HG02759 (cell line): Measurements from ENCODE around the gene ZIC1.

Experiments used
- ATAC-seq: cut with Tn5 transposase; IDR thresholded peaks from one replicate; pipeline ENCODE4 v1.9.1; 2021; ENCODE audit warnings: mild to moderate bottlenecking, moderate library complexity; ENCODE audit not compliant: unreplicated experiment

ZIC1 gene

DNA sequence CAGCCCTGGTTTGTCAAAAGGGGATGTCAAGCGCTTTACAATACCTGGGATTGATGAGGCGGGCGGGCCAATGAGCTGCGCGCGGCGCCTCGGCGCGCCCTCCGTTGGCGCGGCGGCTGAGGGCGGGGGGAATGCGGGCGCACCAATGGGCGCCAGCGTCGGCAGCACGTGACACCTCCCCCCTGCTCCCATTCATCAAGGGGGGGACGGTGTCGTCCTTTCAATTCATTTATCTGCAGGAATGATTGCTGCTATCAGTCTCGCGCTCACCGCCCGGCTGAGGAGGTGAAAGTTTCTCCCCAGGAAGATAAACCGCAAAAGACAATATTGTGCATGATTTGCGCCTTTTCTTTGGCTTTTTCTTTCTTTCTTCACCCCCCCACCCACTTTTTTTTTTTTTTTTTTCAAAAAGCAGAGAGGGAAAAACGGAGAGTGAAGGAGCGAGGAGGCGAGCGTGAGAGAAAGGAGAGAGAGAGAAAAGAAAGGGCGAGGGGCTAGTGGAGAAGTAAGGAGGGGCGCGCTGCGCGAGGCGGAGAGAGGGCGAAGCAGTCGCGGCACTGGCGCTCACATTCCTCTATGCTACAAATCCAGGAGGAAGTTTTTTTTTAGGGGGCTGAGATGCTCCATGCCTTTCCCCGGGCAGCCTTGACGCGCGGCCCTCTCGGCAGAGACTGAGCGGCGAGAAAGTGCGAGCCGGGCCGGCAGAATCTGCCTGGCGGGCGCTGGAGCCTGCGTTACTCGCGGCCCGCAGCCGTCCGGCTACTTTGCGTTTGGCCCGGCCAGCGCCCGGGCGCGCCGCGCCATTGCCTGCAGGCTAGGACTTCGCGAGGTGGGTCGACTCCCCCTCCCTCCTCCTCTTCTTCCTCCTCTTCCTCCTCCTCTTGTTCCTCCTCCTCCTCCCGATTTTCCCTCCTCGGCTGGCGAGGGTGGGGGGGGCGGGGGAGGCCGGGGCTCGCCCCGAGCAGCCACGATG, at the start of gene ZIC1:
ZIC1 (plus strand) TSS at position 223 of the 973 bp plus-strand sequence; CDS start at position 971, 748 bp downstream.
- ATAC-seq, result no peak

DNA sequence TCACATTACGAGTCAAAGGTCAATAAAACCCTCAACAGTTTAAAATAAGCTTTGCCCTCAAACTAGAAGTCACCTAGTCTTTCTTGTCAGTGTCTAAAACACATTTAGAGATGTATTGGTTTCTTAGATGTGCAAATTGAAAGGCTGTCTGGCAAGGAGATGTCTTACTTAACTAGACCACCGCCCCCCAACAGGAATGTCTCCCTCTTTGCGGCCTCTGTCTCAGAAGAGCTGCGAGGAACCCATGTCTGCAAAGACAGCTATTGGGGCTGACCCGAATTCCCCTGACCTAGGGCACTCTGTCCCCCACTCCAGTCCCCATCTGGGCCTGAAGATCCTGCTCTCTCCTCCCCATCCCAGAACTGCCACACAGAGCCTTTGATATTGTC, 49.1 kb upstream of the ZIC1 start:
- ATAC-seq, result no peak

DNA sequence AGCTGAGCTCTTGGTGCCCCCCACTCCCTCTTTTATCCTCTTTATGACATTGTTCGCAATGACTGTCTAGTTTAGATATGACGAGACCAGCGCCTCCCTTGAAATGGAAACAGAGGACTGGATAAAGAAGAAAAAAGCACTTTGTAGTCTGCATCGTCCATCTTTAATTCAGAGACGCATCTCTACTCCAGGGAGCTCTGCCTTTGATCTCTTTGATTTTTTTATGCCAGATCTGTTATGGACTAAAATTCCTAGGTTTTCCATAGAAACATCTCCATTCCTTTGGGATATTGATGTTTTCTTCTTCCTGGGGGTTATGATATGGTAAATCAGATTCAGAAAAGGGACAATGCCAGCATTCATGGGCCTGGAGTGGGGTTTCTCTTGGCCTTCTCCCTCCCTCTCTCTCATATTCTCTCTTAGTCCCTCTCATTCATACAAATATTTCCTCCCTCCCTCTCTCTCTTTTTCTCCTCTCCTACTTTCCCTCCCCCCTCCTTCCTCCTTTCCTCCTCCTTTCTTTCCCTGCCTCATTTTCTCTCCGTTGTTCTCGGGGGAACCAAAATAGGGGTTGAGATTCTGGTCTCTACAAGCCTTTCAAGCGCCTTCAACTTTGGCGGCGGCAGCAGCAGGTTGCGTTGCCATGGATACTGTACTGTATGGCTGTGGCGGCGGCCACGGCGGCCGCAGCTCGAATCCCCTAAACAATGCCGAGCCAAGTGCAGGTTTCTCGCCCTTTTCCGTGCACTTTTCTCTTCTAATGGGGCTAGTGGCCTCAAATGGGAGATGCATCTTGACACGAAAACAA, 48.3 kb upstream of the ZIC1 start:
- ATAC-seq, result no peak

DNA sequence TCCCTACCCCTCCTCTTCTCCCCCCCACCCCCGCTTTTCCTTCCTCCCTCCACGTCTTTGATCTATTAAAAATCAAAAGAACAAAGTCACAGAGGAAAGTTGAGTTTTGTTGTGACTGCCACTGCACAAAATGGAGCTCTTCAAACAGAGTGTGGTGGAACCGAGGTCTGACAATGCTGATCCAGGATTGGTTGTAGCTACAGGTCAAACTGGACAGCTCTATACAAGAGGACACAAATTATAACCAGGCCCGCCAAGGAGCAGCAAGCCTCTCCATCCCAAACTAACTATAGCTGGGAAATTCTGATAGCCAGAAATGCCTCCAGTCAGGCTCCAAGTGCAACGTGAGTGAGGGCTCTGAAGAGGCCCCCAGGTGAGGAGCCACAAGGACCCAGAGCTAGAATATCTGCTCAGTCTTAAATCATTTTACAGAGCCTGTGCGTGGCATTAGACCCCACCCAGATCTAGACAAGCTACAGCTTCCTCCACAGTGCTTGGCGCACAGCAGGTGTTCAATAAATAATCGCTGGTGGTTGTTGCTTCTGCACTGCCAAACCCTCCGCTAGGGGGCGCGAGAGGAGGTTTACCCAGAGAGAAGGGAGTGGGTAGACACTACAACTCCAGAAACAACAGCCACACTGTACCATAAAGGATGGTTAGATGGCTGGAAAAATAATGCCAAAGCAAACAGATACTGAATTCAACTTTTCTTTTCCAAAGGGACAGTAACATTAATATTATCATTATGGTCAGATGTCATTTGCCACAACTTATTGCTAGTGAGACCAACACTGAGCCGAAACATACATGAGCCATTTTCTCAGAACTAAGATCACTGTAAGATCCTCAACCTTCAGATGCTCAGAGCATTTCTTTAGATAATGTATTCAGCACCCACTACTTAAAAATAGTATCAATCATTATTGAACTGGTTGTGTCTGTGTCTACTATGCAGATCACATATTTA, 47.4 kb upstream of the ZIC1 start:
- ATAC-seq, result peak; percentile 84

DNA sequence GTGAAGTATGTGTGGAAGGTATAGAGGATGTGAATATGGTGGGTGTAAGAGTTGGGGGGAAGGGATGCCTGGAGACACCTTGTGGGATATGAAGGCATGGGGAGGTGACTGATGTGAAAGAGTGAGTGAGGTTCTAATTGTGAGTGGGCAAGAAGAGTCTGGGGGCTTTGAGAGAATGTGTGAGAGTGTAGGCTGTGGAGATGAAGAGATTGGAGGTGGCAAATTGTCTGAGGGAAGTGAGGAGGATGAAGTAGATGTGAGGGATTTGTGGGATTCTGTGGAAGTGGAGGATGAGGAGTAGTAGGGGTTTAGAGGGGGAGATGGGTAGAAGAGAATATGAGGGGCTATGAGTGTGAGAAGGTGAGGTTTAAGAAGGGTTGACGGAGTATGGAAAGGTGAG, 44.4 kb upstream of the ZIC1 start:
- no peak for ATAC-seq

DNA sequence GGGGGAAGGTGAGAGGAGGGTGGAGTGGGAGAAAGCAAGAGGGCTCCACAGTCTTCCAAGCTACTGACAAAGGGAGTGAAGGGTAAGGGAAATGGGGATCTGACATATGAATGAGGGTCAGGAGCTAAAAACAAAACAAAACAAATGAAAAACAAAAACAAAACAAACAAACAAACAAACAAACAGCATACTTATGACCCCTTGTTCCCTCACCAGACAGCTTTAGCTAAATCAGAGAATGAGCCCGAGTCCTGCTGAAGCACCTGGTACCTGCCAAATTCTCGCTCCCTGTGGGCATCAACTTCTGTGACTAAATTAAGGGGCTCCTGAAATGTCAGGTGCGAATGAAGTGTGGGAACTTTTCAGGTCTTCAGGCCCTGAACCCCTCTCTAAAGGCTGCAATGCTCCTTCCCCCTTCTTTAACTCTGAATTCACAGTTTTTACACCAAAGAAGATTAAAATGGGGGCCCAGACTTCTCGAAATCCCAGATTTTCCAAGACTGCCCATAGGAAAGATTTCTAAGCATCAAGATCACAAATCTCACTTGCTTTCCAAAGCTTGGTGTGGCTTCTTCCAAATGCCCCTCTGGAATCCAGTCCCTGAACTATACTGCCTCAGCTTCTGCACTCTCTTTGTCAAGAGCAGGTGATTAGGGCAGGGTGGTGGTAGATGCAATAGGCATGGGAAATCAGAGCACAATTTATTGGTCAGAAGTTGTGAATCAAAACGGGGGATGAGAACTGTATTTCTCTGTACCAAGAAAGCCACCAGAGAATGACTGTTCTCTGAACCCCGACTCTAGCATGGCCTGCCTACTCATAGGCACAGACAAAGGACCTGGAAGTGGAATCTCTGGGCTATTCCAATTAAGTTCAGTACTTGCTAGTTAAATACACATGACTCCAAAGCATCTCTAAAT, 43.7 kb upstream of the ZIC1 start:
- ATAC-seq, result no peak

DNA sequence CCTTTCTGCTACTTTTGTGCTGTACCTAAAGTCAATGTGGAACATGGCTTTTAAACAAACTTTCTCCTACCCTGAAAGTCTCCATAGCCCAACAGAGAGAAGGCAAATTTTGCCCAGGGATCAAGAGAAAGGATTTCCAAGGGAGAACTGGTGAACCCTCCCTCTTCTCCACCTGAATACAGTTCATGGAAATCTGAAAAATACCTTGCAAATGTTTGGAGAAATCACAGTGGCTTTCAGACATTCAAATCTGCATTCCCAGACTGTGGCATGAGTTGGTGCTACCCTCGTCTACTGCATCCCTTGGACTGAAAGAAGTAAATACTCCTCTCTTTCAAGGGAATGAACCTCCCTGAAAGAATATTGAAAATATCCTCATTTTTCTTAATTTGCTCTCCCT, 41.5 kb upstream of the ZIC1 start:
- ATAC-seq, result no peak

DNA sequence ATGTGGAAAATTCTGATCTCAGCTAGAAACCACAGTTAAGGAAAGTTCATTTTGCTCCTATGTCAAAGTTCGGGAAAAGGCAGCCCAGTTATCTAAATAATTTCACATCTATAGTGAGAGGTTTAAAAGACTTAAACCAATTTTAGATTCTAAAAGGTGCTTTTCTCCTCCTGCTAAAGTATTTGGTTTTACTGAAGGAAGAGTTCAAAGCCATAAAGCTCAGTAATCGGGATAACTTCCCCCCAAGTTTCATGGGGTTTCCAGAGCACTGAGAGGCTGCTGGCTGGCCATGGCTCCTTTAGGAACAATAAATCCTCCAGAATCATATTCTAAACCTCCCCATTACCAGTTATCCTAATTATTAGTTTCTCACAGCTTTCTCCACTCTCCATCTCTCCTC, 41.0 kb upstream of the ZIC1 start:
- ATAC-seq, result no peak

DNA sequence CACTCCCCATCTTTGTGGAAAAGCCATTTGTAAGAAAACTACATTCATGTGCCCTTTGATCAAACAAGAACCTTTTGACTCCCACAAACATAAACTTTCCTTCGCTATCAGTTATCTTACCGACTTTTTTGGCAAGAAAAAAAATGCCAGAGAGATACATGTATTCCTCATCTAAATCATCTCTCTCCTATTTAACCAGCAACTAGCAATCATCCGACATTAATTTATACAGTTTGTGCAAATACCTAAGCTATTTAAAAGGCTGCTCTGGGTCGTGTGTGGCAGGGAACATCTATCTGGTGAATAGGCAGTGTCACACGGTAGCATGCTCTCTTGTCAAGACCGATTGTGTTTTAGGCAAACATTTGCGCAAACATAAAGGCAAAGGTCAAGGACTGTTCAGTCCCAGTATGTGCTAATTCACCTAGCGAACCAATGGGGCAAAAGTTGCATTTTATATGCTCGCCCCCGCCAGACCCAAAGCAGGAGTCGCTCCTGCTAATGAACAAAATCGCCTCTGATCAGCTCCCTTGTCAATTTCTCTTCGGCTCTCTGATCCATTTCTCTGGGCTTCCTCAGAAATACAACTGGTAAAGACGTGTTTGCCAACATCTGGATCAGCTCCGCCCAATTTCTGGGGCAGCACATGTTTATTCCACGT, 40.5 kb upstream of the ZIC1 start:
- no peak for ATAC-seq

DNA sequence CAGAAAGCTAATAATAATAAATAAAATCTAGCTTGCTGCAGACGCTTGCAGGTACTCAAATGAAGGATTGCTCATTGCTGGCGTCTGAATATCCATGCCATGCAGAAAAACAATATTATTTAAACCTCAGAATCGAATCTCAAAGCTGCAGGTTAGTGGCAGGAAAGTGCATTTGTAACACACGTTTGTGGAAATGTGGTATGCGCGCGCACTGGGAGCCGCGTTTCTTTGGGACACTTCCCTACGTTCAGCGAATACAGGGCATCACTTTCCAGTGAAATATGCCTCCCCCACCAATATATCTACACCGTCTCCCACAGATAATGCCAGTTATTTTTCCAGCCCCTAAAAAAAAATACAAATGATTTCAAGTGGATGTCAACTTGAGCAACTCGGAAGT, 39.9 kb upstream of the ZIC1 start:
- no peak for ATAC-seq

DNA sequence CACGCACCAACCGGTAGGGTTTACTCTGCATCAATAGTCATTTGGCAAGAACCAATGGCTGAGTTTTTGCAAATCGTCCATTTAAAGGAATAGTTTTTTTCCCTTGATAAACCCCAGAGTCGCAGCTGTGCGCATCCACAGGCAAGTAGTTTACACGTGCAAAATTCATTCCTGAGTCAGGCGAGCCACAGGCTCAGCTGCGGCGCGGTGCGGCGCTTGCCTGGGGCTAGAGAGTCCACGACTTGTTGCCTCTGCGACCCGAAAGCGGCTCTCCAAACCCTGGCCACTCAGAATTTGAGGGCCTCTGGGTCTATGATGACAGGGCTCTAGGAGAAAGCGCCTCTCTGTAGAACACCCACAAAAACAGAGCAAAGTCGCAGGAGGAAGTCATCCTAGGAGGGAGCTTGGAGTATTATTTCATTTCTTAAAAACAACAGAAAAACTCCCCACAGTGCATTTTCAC, 39.5 kb upstream of the ZIC1 start:
- ATAC-seq, result no peak

DNA sequence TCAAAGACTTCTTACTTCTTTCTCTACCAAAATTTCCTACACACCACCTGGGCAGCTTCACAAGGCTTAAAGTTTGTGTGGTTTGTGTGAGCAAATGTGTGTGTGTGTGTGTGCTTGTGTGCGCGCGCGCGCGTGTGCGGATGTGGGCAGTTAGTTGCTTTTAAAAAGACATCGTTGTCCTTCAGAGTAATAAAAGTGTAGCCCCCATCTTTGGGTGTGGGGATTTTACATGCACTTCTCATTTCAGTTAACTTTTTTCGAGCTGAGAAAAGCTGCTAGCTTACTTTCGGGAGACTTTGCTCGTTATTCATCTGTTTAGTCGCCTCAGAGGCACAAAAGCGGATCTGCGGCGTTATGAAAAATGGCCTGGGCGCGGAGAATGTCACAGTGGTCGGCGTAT, 38.8 kb upstream of the ZIC1 start:
- ATAC-seq, result no peak

DNA sequence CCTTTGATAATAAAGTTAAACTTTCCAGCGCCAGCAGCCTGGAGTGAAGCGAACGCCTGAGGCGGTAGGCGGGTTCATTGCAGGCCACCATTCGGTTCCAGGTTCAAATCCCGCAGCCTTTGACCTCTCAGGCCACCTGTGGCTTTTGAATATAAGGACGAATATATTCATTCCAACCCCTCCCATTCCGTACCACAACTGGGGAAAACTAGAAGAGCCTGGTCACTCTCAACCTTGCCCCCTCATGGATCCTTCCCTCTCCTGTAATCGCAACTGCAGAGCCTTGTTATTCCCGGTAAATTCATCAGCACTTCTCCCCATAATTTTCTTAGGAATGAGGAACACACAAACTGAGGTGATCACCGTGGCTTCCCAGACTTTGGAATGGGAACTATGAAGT, 38.0 kb upstream of the ZIC1 start:
- ATAC-seq, result no peak

DNA sequence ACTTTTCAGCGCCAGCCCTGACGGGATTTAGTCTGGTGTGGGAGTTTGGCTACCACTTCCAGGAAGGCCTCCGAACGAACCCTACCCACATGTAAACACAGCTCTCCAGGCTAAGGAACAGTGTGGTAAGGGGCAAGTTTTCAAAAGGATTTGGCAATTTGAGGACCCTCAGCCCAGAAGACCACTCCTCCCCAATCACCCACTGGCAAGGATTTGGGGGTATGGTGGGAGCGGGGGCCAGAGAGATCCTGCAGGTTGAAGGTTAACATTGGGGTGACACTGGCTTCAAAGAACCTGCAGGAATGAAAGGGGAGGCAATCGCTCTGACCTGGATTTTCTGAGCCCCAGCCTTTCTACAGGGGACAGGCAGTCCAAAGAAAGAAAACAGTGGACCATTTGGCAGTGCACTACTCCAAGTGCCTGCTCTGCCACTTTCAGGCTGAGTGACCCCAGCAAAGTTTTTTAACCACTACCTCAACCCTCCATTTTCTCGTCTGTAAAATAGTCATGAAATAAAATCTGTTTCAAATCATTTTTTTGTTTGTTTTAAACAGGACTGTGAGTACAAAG, 37.3 kb upstream of the ZIC1 start:
- ATAC-seq, result no peak

DNA sequence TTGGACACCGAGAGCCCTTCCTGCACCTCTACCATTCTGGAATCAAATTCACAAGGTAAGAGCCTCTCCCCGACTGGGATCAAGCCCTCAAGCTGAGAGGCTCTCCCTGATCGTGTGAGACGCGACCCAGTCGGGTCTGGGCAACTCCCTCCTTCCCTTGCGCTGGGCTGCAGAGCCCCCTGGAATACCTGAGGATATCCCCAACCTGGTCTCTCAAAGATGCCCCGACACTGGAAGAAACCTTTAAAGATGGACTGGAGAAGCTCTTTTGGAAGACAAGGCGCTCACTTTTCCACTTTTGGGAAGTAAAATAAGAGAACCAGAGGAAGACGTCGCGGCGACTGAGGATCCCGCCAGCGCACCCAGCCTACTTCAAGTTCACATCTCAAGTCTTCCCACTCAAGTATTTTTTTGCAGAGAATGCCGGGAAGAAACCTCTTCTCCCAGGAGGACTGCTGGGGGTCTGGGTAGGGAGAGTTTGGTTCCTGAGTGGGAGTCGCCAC, 36.6 kb upstream of the ZIC1 start:
- no peak for ATAC-seq

DNA sequence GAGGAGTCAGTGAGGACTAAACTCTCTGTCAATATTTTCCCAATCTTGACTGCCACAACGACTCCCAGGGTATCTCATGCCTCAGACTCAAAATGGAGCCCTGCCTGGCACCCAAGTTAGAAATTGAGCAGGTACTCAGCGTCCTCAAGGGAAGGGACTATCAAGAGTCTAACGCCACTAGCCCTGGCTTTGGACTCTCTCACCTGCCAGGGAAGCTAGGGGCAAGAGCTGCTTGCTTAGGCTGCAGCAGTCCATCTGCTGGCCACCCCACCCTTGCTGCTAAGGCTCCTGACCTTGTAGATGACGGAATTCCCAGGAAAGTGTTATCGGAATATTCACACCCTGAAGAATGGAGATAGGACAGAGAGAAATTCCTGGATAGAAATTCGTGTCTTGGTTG, 35.9 kb upstream of the ZIC1 start:
- no peak for ATAC-seq

DNA sequence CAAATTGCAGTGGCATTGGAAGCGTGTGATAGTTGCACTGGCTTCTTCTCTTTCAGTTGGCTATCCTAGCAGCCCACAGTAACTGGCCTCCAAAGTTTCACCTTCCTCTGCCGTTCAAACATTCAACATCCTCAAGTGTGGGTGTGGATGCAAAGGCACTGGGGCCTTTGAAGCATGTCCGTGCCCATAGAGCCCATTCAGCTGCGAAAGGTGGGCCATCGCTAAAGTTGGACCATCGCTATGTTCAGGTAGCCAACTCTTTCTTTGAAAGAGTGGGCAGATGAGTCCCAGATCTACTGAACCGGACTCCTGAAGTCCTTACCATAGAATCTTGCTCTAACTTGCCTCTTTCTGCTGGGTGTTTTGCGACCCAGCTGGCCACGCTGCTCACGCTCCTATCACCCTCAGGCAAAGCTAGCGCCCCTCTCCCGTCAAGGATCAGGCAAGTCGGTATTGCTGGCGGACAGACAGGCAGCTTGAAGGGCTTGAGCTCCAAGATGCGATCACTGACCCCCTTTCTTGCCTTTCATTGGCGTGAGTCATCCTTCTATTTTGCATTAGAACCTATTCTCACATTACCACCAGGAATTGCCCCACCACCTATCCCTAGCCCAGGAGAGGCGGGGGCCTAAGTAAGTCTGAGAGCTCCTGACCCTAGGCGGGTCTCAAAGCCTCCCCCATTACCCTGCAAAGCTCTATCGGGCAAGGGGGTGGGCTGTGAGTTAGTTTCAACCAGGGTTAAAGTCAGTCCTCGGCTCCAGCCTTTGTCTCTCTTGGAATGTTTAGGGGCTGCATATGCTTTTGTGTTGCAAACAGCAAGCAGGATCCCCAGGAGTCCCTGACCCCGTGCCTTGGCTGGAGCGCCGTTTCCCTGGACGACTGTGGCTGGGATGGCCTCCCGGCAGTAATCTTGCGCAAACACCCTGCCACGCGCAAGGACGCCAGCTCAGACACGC, 31.5 kb upstream of the ZIC1 start:
- ATAC-seq, result no peak
